Iris pigment epithelial cell (primary cell): ENCODE results near the gene GSAP.

Experiments used
- DNase-seq: peaks from one replicate; pipeline ENCODE4 v3.0.0-alpha.2; 2011; ENCODE audit warnings: low read depth

GSAP gene

DNA sequence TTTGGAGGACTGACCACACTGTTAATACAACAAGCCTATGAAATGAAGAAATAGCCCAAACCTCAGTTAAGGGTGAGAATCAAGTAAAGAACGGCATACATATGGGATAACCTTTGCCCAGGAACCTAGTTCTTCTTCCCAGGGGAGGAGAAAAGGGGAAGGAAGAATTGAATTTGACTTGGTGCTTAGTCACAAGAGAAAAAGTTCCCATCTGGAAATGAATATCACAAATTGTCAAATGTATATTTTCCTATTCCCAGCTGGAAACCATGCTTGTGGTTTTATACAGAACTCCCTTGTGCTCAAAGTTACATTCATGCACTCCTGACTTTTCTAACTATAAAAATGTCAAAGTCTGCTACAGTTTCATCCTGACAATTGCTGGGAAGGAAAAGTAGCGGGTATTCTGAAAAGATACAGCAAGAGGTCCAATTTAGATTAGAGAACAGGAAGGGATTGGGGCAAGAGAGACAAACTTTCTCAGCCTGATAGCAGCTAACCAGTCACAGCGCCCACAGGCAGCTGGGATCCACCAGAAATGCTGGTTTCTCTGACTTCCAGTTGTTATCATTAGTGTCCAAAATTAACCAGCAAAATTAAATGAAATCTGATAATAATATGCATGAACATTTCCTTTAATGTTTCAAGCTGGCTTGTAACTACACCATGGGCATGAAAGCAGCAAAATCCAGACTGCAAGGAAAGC, 18.6 kb upstream of the GSAP start:
- DNase-seq: no peak

DNA sequence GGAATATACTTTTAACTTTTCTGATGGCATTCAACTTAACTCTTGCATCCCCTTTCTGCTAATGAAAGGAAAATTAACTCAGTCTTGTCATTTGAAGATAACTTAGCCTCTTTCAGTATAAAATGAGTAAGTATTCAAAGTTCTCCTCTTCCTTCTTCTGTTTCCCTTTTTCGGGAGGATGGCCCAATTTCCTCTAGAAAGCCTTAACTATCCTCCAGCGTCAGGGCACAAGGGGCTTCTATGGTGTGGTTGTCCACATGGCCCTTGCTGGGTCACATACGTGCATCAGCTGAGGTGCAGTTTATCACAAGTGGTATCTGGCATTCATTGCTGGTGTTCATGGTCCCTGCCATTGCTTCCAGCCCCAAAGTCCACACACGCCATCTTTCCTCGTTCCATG, 17.8 kb upstream of the GSAP start:
- DNase-seq: no peak

DNA sequence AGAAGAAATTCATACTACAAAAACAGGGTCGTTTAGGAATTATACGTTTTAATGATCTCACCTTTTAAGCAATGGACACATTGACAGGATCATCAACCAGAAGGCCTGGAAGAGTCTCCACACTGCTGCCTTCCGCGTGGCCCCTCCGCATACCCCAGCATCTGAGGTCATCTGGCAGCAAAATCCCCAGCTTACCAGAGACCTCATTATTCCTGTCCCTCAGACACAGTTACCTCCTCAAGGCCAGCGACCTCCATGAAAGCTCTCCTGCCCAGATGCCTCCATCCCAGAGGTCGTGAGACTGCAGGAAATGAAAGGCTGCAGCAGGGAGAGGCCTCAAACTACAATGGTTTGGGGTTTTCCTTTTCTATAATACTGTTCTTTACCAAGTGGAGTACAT, 14.8 kb upstream of the GSAP start:
- DNase-seq: no peak

DNA sequence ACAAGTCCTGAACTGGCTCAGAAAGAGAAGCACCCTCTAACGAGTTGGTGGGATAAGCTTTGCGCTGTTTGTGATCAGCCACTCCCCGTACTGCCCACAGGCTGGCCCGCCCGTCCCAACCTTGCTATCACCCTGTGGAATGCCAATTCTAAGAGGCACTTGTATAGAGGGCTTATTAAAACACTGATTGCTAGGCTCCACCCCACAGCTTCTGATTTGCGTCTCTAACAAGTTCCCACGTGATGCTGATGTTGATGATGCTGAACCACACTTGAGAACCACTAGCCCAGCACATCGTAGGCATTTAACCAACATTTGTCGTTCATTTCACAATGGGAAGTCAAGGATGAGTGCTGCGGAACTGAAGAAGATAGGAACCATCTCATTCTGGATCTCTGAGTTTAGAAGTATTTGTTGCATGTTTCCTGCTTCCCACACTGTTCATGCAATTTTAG, 12.7 kb upstream of the GSAP start:
- DNase-seq: no peak

DNA sequence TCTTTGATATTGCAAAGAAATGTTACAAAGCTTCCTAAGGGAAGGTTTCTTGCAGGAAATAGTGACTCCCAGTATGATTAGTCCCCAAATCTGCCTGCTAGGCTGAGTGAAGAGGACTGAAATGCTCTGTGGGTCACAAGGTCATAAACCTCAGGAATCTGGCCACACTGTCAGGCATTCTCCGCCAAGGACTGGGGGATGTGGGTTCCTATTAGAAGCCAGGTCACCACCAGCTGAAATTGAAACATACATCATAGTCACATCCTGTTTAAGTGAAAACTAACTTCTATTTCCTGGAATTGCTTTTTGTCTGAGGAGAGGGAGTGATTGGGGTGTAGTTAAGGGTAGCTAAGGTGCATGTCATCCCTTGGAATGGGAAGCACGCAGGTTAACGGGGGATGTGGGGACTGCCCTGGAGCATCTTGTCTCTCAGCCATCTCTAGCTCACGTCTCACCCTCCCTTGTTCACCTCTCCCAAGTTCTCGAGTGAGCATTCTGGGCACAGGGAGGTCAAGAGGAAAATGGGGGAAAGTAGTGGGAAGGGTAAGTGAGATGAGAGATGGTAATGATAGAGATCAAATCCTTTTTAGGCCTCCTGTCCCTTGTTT, 12.0 kb upstream of the GSAP start:
- DNase-seq: peak; percentile 84

DNA sequence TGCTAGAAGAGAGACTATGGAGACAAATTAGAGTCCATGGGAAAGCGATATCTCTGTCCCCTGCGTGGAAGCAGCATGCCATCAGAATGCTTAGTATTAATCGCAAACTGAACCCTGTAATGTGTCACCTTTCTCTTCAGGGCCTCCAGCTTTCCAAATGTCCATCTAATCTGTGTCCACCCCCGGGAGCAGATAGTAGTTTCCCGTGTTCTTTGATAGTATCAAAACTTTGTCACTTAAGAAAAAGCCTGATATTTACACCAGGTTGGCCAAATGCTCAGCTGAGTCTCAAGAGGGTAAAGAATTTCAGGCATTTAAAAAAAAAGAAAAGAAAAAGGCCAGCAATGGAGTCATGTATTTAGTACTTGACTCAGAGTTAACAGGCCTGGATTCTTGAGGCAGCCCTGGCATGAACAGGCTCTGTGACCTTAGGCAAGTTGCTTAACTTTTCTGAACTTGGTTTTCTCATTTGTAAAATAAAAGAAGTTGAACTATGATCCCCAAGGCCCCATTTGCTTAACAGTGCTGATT, 10.4 kb upstream of the GSAP start:
- peak; percentile 79 for DNase-seq

DNA sequence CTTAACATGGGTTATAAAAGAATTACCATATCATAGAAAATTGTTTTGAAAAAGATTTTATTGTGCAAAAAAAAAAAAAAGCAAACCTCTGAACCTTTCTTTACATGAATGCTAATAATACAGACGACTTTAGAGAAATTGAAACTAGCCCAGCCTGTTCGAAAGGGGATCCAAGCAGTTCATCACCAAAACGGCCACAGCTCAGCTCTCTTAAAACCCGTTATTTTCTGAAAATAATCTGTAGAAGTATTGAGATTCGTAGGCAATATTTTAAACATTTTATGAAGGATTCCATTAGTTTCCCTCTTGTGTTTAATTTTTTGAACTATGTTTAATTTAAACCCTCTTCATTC, 9.9 kb upstream of the GSAP start:
- DNase-seq: no peak

DNA sequence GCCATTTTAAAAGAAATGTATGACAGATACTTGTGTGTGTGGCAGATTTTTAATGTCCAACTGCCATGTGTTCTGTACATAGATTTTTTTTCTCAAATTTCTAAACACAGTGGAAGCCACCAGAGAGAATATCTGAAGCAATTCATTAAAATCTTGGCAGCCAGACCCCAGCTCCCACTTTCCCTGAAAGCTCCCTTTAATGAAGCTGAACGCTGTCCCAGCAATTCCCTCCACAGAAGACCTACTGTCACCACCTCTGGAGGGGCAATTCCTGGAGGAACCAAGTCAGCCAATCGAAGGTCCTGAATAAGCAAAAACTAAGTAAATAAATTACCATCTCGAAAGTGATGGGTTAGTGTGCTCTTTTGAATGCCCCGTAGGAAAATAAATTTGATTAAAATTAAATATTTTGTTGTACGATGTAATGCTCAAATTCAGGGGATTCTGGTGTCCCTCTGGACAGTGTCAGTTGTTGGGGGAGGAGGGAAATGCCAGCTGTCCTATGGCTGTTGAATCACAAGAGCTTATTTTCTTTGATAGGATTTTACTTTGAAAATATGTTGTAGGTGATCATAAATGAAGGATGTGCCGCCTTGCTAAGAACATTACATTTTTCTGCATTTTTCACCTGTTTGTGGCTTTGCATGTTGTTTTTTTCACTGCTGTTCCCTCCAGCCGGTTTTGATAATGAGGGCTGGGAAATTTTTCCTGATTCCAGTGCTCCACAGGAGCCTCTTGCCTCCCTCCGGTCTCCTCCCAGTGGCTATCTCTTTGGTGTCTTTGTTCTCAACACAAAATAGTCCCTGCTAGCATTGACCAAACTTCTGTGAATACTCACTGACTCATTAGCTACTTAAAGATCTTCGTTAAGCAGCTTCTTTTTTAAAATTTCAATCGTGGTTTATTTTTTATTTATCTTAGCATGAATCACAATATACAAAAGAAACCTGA, 9.2 kb upstream of the GSAP start:
- peak; percentile 72 for DNase-seq

DNA sequence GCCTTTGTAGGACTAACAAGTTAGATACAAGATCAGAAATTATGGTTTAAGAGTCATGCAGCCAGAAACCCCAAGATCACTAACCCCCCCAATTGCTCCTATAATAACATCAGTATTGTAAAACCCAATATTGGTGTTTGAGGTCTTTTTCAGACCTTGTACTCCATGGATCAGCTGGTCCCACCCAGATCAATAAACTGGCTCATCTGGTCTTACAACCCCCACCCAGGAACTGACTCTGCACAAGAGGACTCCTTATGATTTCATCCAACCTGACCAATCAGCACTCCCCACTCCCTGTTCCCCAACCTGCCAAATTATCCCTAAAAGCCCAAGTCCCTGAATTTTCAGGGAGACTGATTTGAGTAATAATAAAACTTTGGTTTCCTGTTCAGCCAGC, 6.4 kb upstream of the GSAP start:
- no peak for DNase-seq

DNA sequence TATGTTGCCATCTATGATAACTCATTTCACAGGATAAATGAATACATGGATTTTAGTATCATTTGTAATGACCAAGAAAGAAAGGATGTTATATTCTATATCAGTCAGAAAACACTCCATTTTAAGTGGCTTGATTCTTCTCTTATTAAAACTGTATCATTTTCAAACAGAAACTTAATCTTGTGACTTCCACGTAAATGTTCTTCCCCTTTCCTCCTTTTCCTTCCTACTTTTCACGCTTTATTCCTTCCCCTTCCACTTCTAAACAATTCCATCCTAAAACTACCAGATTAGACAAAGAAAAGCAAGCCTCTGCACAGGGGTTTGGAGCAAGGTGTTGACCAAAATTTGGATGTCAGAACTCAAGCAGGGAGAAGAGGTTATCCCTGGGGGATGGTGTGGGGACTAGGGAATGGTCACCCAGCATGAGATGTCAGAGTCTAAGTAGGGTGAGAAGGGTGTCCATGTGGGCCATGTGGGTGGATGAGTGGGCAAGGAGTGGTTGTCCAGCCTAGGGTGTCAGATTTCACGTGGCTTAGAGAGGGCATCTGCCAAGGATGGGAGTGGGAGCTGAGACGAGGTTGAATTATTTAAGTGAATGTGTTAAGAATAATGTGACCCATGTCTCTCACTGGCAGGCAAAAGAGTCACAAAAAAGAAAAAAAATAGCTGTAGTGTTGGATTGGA, 5.0 kb upstream of the GSAP start:
- no peak for DNase-seq

DNA sequence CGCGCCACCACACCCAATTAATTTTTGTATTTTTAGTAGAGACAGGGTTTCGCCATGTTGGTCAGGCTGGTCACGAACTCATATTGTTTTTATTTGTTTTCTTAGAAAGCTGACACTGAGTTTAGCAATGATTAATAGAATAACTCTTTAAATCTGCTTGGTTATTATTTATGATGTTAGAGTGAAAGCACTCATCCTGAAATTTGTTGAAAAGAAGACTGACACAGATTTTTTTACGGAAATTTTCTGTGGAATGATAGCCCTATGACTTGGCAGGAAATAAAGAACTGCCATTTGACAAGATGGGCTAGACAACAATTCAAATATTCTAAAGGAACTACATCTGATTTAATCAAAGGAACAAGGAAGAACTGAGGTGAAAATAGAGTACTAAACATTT, 4.3 kb upstream of the GSAP start:
- DNase-seq: no peak

DNA sequence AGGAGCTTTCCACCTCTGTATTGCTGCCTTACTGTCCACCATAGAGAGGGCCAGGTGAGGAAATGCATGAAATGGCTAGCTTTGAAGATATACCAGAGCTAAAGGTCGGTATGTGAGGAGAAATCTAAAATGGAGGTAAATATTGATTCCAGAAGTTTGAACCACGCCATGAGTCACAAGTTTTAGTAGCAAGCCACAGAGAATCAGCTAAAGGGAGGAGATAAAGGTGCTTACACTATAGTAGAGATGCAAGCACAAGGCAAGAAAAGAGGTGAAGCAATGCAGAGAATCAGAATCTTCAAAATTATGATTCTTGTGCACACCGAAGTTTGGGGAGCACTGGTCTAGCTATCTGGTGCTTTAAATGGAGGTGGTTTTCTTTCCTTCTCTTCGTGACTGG, 3.0 kb upstream of the GSAP start:
- no peak for DNase-seq

DNA sequence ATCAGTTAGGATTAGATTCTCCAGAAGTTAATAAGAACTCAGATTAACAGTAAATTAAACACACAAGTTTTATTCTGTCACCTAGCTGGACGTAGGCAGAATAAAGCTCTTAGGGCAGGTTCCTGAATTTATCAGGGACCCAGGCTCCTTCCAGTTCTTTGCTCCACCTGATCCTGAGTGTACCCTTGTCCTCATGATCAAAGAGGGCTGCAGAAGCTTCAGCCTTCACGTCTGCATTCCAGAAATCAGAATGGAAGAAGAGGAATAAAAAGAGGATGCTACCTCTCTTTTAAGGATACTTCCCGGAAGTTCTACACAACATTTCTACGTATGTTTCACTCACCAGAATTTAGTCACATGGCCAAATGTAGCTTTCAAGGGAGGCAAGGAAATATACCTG, 1.7 kb upstream of the GSAP start:
- no peak for DNase-seq

DNA sequence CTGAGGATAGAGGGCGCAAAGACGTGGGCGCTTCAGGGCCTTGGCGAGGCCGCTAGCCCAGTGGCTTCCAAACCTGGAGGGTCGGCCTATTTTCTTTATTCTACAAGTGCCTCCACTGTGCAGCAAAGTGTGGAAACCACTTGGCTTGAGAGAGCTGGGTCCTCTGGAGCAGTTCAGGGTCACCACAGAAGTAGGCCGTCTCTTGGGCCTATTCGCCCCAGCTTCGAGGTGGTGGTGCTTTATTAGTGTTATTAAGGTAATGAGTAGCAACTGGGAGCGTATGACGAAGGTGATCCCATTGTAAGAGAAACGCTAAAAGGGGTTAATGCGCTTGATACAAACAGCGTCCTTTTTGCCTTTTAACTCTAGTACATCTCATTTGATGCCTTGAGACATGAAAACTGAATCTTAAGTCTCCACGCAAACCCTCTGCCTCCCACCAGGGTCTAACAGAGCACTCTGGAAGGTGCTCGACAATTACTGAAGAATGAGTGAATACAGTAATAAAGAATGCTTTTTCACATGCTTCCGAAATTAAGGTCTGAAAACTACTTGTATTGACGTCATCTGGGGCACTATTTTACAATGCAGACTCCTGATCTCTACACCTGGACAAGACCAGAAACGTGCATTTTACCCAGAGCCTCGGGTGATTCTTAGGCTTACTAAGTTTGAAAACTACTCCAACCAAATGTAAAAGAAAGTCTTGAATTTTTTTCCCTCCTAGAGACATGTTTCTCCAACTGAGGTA, 647 bp upstream of the GSAP start:
- no peak for DNase-seq

DNA sequence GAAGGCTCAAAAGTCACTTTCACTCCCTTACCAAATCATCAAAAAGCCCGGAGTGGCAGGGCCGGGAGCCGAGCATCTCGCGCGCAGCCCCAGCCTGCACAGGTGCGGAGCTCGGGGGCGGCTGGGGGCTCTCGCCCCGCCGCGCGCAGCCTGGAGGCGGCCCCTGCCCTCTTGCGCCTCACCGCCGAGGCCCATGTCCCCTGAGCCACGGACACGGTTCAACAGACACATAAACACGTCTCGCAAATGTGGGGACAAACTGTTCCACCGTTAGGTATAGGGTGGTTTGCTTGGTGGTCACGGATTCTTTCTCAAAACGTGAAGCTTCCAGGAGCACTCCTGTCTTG, 700 bp downstream of the GSAP start:
- no peak for DNase-seq

DNA sequence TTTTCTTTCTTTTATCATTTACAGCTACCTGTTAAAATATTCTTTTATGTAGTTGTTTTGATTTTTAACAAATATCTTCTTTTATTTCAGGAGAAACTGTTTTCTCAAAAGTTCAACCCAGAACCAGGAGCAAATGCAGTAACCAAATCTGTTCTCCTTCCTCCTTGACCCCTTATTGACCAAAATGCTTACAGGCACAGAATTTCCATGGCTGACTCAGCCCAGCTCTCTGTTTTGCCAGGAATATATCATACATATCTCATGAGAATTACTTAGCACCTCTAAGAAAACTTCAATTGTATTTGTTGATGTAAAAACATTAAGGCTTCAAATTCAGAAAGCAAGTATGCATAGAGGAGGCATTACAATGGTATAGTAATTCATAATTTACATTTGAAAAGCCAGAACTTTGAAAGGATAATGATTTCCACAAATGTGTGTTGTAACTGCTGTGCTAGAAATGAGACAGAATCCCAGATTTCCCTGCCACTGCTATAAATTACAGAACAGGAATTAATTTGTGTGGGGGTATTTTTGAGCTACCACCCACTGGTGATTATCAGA, 2.2 kb downstream of the GSAP start:
- peak; percentile 65 for DNase-seq

DNA sequence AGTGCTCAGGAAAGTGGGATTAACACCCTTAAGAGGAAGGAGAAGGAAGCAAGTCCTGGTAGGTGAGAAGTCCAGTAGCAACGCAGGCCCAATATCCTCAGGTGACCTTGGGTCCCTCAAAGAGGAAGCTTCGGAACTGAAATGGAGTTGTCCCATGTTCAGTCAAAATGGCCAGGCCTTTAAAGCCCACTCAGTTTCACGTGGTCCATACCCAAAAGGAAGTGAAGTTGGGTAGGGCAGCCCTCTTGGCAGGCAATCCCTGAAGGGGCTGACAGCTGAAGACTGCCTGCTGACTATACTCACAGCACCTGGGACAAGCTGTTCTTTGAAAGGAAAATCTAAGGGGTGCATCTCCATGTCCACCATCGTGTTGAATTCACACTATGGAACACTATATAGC, 3.0 kb downstream of the GSAP start:
- no peak for DNase-seq

DNA sequence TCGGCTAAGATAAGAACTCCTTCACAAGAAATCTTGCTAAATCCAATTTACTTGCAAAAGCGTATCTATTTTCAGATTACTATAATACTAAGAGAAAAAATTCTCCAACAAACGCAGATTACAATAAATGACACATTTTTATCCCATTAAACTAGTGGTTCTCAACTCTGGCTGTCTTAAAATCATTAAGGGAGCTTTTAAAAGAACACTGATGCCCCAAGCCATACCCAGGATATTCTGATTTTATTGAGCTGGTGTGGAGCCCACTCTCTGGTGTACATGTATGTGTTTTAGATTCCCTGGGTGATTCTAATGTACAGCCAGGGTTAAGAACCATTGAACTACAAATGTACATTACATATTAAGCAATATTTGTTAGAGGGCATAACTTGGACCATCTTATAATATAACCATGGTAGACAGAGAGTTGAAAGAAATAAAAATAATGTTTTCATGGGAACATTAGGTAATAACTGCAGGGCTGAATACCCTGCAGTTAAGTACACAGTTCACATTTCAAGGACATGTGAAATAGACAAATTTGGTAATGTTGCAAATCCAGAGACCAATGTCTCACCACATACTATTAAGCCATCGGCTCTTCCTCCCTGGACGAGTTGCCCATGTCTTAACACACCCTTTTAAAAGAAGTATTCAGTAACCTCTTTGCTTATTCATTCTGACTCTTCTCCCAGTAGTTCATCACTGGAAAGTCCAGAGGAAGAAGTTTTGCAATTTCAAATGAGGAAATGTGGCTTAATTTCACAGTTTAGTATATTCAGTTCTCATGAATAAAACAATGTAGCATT, 6.2 kb downstream of the GSAP start:
- DNase-seq: peak; percentile 95

DNA sequence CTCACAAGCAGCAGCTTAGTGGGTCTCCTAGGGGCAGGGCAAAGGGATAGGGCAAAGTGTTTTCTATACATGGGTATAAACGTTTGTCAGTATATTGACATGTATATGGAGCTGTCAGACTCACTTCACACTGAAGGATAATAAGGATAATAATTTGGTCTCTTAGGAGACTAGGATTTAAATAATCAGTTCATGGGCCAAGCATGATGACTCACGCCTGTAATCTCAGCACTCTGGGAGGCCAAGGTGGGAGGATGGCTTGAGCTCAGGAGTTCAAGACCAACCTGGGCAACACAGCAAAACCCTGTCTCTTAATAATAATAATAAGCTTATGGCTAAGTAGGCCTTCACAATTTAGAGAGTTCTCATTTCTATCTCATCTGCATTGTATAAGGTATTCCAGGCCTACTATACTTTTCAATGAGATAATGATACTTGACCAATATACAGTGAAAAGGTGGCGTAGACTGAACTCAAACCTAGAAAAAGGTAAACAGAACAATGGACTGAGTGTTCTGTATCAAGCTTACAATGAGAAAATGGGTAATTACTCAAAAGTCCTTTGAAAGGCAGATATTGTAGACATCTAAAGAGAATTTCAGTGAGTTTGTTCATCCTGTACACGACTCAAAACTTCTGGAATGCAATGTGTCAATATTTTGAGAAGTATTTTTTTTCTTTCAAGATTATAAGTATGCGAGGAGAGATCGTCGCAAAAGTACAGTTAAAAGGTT, 7.0 kb downstream of the GSAP start:
- peak; percentile 86 for DNase-seq

DNA sequence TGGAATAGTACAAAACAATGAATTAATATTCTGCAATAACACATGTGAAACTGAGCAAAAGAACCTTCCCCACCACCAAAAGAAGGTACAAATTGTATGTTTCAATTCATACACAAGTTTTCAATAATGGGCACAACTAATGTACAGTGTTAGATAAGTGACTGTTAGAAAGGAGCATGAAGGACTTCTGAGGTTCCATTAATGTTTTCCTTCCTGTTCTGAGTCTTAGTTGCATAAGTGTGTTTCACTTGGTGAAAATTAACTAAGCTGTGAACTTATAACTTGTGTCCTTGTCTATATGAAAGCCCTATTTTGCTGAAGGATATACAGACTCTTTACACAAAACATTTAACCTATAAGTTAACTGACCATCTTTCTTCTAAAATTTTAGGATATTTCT, 8.2 kb downstream of the GSAP start:
- no peak for DNase-seq
